Measurements from ENCODE around the gene UBL3. TPM values are rescaled to one million over a fixed set of nuclear protein-coding genes. Genes with fewer than 3 reads are reported as not detected.

Gene UBL3
- total and polyA plus RNA-seq, 10 of the 15 experiments (the other 5 are each of a cell fraction or from before 2014, with no cell fraction given) = 5.5 to 13.7 (median 10.6) TPM

GRCh38 chr13:29733147-29733611 lies 117.2 kb downstream of the UBL3 start:
- in situ Hi-C loops (cut with MboI) (no loop called here), intact Hi-C loops (cut with micrococcal nuclease; ENCODE audit: unreplicated experiment) (no loop called here)
- Histone ChIP-seq H3K4me3 (no peak overlapping the region), H3K9ac (ENCODE audit: control insufficient read depth, insufficient read depth, low read length) (no peak overlapping the region), H3K79me2 (ENCODE audit: control insufficient read depth, insufficient read depth, low read length) (no peaks in the 10 kb centered on the region), H3K4me1 (ENCODE audit: control insufficient read depth, insufficient read depth, low read length) (peaks cover 12% of the 10 kb centered on the region), H2AFZ (ENCODE audit: control insufficient read depth, low read depth, low read length) (no peak overlapping the region), H3K4me2 (ENCODE audit: control insufficient read depth, insufficient read depth) (no peak overlapping the region; the same call in 1 of the 2 replicates), H3K36me3 (ENCODE audit: control insufficient read depth in 2 of 2, insufficient read depth in 2 of 2, low read length in 1 of 2) (no peaks in the 10 kb centered on the region), H4K20me1 (ENCODE audit: control insufficient read depth, insufficient read depth) (no peaks in the 10 kb centered on the region), H3K27me3 (replicated peaks in 1 of 2; ENCODE audit: control insufficient read depth in 2 of 2, insufficient read depth in 2 of 2, low read length in 1 of 2) (no peaks in the 10 kb centered on the region; a peak in 1 of 4 replicates), H3K9me3 (replicated peaks; ENCODE audit: control insufficient read depth, insufficient read depth, low read length) (no peaks in the 10 kb centered on the region), H3K27ac (ENCODE audit: control insufficient read depth, insufficient read depth) (no peak overlapping the region)
- ATAC-seq (peak; percentile 70), FAIRE-seq (no peak), DNase-seq (ENCODE audit: low read depth, low spot score) (no peak)
- BruUV-seq (replicated peaks) = no TSS peak
- ChIA-PET SMC1A (ENCODE audit: uncharacterized antibody, unreplicated experiment) (interaction anchor here (1.4 kb wide), 1 partner anchor 9 kb away, joined by 4 read pairs; no protein-coding TSS in a partner anchor), CTCF (interaction anchor here (1.0 to 1.4 kb wide), 2 partner anchors 11 to 381 kb away, joined by 3 read pairs; no protein-coding TSS in a partner anchor), RAD21 (ENCODE audit: unreplicated experiment) (no interaction called here), POLR2A (no interaction called here)
- 14% methylated on average over 5 of the region's 5 CpGs for WGBS (ENCODE audit: insufficient coverage, insufficient replicate concordance, low lambda C conversion rate, missing lambda C conversion rate)
- TF ChIP-seq YY1 (IDR thresholded peaks at IDR 0.05; ENCODE audit: low read depth, low read length) (no peak), NR2C2 (IDR thresholded peaks at IDR 0.05; ENCODE audit: borderline replicate concordance, control insufficient read depth, insufficient read length, low read depth) (no peak), BHLHE40 (IDR thresholded peaks at IDR 0.05; ENCODE audit: borderline replicate concordance in 1 of 2, low read depth in 2 of 2, low read length in 1 of 2) (peak; percentile 57 to 67), IRF3 (IDR thresholded peaks at IDR 0.05) (no peak), POLR2A (IDR thresholded peaks at IDR 0.05; ENCODE audit: low read depth, low read length) (no peak), HCFC1 (IDR thresholded peaks at IDR 0.05; ENCODE audit: low read length) (no peak), MEF2B (IDR thresholded peaks at IDR 0.05; ENCODE audit: partially characterized antibody, poor library complexity, severe bottlenecking) (no peak), TCF7 (IDR thresholded peaks at IDR 0.05; ENCODE audit: borderline replicate concordance) (peak; percentile 75), ZNF24 (IDR thresholded peaks at IDR 0.05) (no peak), IKZF1 (conservative IDR thresholded peaks at IDR 0.05) (peak; percentile 49), IKZF2 (IDR thresholded peaks at IDR 0.05) (peak in 1 of 2 experiments; percentile 47; a peak in 1 of 4 replicates), MTA3 (IDR thresholded peaks at IDR 0.05; ENCODE audit: borderline replicate concordance, low read length) (no peak), ESRRA (IDR thresholded peaks at IDR 0.05; ENCODE audit: low read length) (no peak), ZSCAN29 (IDR thresholded peaks at IDR 0.05) (no peak), EP300 (IDR thresholded peaks at IDR 0.05; ENCODE audit: borderline replicate concordance in 1 of 2, control insufficient read depth in 1 of 2, low read depth in 2 of 2, low read length in 2 of 2) (no peak), TBL1XR1 (IDR thresholded peaks at IDR 0.05; ENCODE audit: low read depth, low read length) (no peak), ASH2L (IDR thresholded peaks at IDR 0.05; ENCODE audit: borderline replicate concordance, low read depth) (no peak), ZZZ3 (IDR thresholded peaks at IDR 0.05; ENCODE audit: control insufficient read depth, insufficient read length, low read depth) (no peak), WRNIP1 (IDR thresholded peaks at IDR 0.05; ENCODE audit: borderline replicate concordance, low read depth, low read length) (no peak), PML (IDR thresholded peaks at IDR 0.05; ENCODE audit: low read length) (no peak), FOS (IDR thresholded peaks at IDR 0.05; ENCODE audit: borderline replicate concordance, extremely low read depth, insufficient read length) (no peak), TARDBP (IDR thresholded peaks at IDR 0.05; ENCODE audit: borderline replicate concordance) (no peak), TAF1 (IDR thresholded peaks at IDR 0.05; ENCODE audit: borderline replicate concordance, low read depth, low read length) (no peak), NR2F1 (conservative IDR thresholded peaks at IDR 0.05) (no peak), JUND (IDR thresholded peaks at IDR 0.05; ENCODE audit: low read depth, low read length) (no peak)
